ENCODE data around the gene PTCD2. TPM values are rescaled to one million over a fixed set of nuclear protein-coding genes. Genes with fewer than 3 reads are reported as not detected.
A peak's percentile ranks its signal among the peaks of the same experiment; 100 is the strongest.

Gene PTCD2
- total and polyA plus RNA-seq, 8 donors = 1.3 to 56.7 (median 2.6) TPM

DNA sequence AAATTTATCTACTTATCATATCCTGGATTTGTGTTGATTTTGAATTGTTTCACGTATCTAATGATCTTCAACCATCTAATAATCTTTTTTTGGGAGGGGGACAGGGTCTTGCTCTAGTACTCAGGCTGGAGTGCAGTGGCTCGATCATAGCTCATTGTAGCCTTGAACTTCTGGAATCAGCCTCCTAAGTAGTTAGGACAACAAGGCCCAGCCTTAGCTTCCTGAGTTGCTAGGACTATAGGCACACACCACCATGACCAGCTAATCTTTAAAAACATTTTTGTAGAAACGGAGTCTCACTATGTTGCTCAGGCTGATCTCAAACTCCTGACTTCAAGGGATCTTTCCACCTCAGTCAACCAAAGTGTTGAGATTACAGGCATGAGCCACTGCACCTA lies 34.8 kb upstream of the PTCD2 start:
- Histone ChIP-seq H3K27ac (no peak overlapping the region), H3K36me3 (peaks cover 0 to 35% (median 17%) of the 10 kb centered on the region in 4 donors), H3K4me3 (no peak overlapping the region), H3K9me3 (no peaks in the 10 kb centered on the region), H3K27me3 (no peaks in the 10 kb centered on the region), H3K4me1 (peaks cover 0 to 51% (median 25%) of the 10 kb centered on the region in 4 donors)
- intact Hi-C loops (cut with DNase I; ENCODE audit: low total_unique reads) = no loop called here
- DNase-seq = no peak
- 92 to 99% (median 95%) methylated on average over 3 of the region's 3 CpGs for WGBS, 5 donors
- TF ChIP-seq POLR2AphosphoS5 (IDR thresholded peaks at IDR 0.05) (no peak), POLR2A (IDR thresholded peaks at IDR 0.05) (no peak), EP300 (IDR thresholded peaks at IDR 0.05) (no peak)
- TF ChIP-seq, protein P1, sequence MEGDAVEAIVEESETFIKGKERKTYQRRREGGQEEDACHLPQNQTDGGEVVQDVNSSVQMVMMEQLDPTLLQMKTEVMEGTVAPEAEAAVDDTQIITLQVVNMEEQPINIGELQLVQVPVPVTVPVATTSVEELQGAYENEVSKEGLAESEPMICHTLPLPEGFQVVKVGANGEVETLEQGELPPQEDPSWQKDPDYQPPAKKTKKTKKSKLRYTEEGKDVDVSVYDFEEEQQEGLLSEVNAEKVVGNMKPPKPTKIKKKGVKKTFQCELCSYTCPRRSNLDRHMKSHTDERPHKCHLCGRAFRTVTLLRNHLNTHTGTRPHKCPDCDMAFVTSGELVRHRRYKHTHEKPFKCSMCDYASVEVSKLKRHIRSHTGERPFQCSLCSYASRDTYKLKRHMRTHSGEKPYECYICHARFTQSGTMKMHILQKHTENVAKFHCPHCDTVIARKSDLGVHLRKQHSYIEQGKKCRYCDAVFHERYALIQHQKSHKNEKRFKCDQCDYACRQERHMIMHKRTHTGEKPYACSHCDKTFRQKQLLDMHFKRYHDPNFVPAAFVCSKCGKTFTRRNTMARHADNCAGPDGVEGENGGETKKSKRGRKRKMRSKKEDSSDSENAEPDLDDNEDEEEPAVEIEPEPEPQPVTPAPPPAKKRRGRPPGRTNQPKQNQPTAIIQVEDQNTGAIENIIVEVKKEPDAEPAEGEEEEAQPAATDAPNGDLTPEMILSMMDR (IDR thresholded peaks at IDR 0.05) = no peak

DNA sequence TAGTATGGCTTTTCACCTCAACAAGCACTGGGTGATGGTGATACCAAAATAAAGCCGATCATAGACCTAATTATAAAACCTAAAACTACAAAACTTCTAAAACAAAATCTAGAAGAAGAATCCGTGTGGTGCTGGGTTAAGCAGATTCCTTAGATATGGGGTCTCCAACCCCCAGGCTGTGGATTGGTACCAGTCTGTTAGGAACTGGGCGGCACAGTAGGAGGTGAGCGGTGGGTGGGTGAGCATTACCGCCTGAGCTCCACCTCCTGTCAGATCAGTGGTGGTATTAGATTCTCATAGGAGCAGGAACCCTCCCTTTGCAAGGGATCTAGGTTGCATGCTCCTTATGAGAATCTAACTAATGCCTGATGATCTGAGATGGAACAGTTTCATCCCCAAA lies 33.4 kb upstream of the PTCD2 start:
- WGBS, 5 donors = 95 to 98% (median 98%) methylated on average over 5 of the region's 5 CpGs
- Histone ChIP-seq H3K4me3 (no peak overlapping the region), H3K4me1 (peaks cover 0 to 38% (median 17%) of the 10 kb centered on the region in 4 donors), H3K27me3 (no peaks in the 10 kb centered on the region), H3K9me3 (no peaks in the 10 kb centered on the region), H3K36me3 (peaks cover 2 to 41% (median 22%) of the 10 kb centered on the region in 4 donors), H3K27ac (no peak overlapping the region)
- no peak for DNase-seq
- intact Hi-C loops (cut with DNase I; ENCODE audit: low total_unique reads) = no loop called here
- TF ChIP-seq POLR2A (IDR thresholded peaks at IDR 0.05) = no peak
- TF ChIP-seq POLR2AphosphoS5 (IDR thresholded peaks at IDR 0.05) = no peak
- no peak for TF ChIP-seq EP300 (IDR thresholded peaks at IDR 0.05)
- TF ChIP-seq, protein P1 (IDR thresholded peaks at IDR 0.05) = no peak

DNA sequence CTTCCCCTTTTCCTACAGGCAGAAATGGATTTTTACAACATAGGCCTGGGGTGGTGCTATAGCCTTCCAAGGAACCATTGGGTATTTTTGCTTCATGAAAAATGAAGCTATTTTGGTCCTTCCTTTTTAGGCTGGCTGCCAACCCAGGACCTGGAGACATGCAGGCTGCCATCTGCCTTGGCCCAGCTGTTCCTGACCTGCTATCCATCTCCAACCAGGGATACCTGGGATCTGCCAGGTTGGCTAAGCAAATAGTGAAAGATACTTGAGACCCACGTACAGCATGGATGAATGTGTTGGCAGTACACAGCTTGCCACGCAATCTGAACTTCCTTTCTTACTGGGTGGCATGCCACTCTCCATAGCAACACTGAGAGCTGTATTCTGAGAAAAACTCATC lies 31.2 kb upstream of the PTCD2 start:
- intact Hi-C loops (cut with DNase I; ENCODE audit: low total_unique reads) = no loop called here
- DNase-seq = peak in 1 of 2 donors; percentile 20
- Histone ChIP-seq H3K4me1 (peaks cover 0 to 19% (median 6%) of the 10 kb centered on the region in 4 donors), H3K27me3 (no peaks in the 10 kb centered on the region), H3K36me3 (peaks cover 2 to 41% (median 24%) of the 10 kb centered on the region in 4 donors), H3K9me3 (no peaks in the 10 kb centered on the region), H3K27ac (no peak overlapping the region), H3K4me3 (no peak overlapping the region)
- WGBS, 5 donors = 85 to 100% (median 91%) methylated on average over 2 of the region's 2 CpGs
- TF ChIP-seq POLR2AphosphoS5 (IDR thresholded peaks at IDR 0.05) (no peak), EP300 (IDR thresholded peaks at IDR 0.05) (no peak), POLR2A (IDR thresholded peaks at IDR 0.05) (no peak)
- TF ChIP-seq, protein P1 (IDR thresholded peaks at IDR 0.05) = no peak

DNA sequence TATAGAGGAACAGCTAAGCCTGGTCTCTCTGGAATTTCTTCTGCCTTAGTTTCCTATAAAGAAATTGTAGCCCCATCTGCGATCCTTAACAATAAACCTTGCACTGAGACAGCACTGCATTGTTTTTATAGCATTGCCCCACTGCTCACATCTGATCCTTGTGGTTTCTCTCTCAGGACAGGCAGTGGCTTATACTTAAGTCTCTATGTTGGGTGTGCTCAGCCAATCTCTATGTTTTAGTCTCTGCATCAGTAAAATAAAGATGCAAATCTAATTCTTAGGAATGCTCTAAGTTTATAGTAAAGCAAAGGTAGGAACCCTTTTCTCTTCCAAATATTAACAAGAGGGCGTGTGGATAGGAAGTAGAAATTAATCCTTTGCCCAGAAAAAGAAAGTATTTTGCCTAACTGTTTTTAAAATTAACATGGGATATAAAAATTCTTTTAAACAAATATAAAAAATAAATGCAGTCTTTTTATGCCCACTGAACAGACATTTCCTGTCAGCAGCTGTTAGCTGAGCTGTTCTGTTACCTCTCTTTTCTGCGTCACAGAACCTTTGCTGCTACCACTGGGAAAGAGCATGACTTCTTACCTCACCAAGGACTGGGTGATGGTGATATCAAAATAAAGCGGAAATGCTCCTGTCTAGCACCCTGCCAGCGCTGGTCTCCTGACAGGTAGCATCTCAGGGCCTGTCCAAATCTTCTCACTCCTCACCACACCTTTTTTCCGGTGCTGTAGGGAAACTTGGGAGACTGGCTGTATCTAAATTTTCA lies 29.6 kb upstream of the PTCD2 start:
- Histone ChIP-seq H3K27ac (no peak overlapping the region), H3K27me3 (no peaks in the 10 kb centered on the region), H3K9me3 (no peaks in the 10 kb centered on the region), H3K36me3 (peaks cover 2 to 48% (median 33%) of the 10 kb centered on the region in 4 donors), H3K4me3 (no peak overlapping the region), H3K4me1 (peaks cover 0 to 13% (median 6%) of the 10 kb centered on the region in 4 donors)
- WGBS, 5 donors = 93 to 97% (median 97%) methylated on average over 6 of the region's 6 CpGs
- no peak for TF ChIP-seq POLR2AphosphoS5 (IDR thresholded peaks at IDR 0.05)
- TF ChIP-seq, protein P1 (IDR thresholded peaks at IDR 0.05) = no peak
- TF ChIP-seq POLR2A (IDR thresholded peaks at IDR 0.05) = no peak
- TF ChIP-seq EP300 (IDR thresholded peaks at IDR 0.05) = no peak
- intact Hi-C loops (cut with DNase I; ENCODE audit: low total_unique reads) = no loop called here
- DNase-seq = no peak

All from stomach (tissue), 9 donors.